BE2C (cell line): ENCODE results near the gene PC.
"Not testable (repeated sequence)": the region's sequence is repeated elsewhere in the genome, so short reads cannot be mapped to it uniquely, and the experiment has no call there.

Experiments used
- DNase-seq: peaks from one replicate; pipeline ENCODE4 v3.0.0-alpha.2; 2020
- H3K27me3 ChIP-seq: fragments of 250-450 bp; sonication (Bioruptor Pico); 2 replicates; pipeline ENCODE4 v1.5.1; 2020; ENCODE audit warnings: mild to moderate bottlenecking
- H3K36me3 ChIP-seq: fragments of 250-450 bp; sonication (Bioruptor Pico); 2 replicates; pipeline ENCODE4 v1.5.1; 2020; ENCODE audit warnings: mild to moderate bottlenecking
- H3K4me1 ChIP-seq: fragments of 250-450 bp; sonication (Bioruptor Pico); 2 replicates; pipeline ENCODE4 v1.5.1; 2020
- H3K4me3 ChIP-seq: 2 replicates; pipeline ENCODE4 v1.5.1; 2011; ENCODE audit warnings: low read depth, low read length
- H3K9me3 ChIP-seq: fragments of 250-450 bp; sonication (Bioruptor Pico); 2 replicates; pipeline ENCODE4 v1.5.1; 2020
- TF ChIP-seq, protein P1 (sequence below): IDR thresholded peaks from 2 replicates; pipeline ENCODE4 v1.5.1; 2012; ENCODE audit warnings: mild to moderate bottlenecking, low read depth, low read length

PC gene

GRCh38 chr11:66962247-66962646 is 4.1 kb upstream of the PC start:
- TF ChIP-seq, protein P1, sequence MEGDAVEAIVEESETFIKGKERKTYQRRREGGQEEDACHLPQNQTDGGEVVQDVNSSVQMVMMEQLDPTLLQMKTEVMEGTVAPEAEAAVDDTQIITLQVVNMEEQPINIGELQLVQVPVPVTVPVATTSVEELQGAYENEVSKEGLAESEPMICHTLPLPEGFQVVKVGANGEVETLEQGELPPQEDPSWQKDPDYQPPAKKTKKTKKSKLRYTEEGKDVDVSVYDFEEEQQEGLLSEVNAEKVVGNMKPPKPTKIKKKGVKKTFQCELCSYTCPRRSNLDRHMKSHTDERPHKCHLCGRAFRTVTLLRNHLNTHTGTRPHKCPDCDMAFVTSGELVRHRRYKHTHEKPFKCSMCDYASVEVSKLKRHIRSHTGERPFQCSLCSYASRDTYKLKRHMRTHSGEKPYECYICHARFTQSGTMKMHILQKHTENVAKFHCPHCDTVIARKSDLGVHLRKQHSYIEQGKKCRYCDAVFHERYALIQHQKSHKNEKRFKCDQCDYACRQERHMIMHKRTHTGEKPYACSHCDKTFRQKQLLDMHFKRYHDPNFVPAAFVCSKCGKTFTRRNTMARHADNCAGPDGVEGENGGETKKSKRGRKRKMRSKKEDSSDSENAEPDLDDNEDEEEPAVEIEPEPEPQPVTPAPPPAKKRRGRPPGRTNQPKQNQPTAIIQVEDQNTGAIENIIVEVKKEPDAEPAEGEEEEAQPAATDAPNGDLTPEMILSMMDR: no peak
- H3K36me3 ChIP-seq: no peaks in the 10 kb centered on the region; the same call in 1 of the 2 replicates
- no peaks in the 10 kb centered on the region for H3K27me3 ChIP-seq
- H3K9me3 ChIP-seq: peaks cover 3% of the 10 kb centered on the region
- no peaks in the 10 kb centered on the region; the same call in 1 of the 2 replicates for H3K4me1 ChIP-seq
- no peak overlapping the region for H3K4me3 ChIP-seq
- DNase-seq: no peak

GRCh38 chr11:66961691-66962213 is 3.6 kb upstream of the PC start:
- H3K36me3 ChIP-seq, DNase-seq, H3K4me1 ChIP-seq, H3K27me3 ChIP-seq, H3K4me3 ChIP-seq, H3K9me3 ChIP-seq: not testable (repeated sequence)

DNA sequence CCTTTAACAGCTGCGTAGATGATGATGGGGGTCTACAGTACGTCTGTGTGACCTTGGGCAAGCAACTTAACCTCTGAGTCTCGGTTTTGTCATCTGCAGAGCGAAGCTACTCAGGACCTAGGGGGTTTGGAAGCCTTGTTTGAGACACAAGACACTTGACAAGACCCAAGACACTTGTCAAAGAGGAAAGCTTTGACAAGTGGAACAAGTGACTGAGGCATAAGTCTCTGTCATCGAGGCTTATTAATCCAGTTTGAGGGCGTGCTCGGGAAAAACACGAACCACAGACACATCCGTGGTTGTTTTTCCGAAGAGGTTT is 732 bp upstream of the PC start:
- DNase-seq: no peak
- TF ChIP-seq, protein P1: no peak
- Histone ChIP-seq H3K4me1 (peaks cover 10% of the 10 kb centered on the region), H3K9me3 (peaks cover 3% of the 10 kb centered on the region), H3K4me3 (no peak overlapping the region), H3K36me3 (no peaks in the 10 kb centered on the region; the same call in 1 of the 2 replicates), H3K27me3 (no peaks in the 10 kb centered on the region)

DNA sequence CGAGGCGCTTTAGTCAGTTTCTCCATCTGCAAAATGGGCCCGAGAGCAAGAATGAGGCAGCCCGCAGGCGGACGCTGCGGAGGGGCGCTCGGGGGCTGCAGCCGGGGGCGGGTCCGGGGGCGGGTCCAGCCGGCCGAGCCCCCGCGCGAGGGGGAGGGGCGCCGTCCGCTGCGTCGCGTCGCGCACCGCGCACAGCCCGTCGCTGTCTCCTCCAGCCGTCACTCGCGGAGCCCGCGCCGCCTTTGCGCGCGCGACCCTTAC is 282 bp downstream of the PC start:
- DNase-seq: no peak
- Histone ChIP-seq H3K9me3 (peaks cover 3% of the 10 kb centered on the region), H3K27me3 (no peaks in the 10 kb centered on the region), H3K36me3 (no peaks in the 10 kb centered on the region; the same call in 1 of the 2 replicates), H3K4me1 (peaks cover 18% of the 10 kb centered on the region), H3K4me3 (peak overlapping the region; percentile 64)
- TF ChIP-seq, protein P1: no peak

- TF ChIP-seq, protein P1: no peak
- no peak for DNase-seq
Measured at GRCh38 chr11:66956689-66957290, 1.4 kb downstream of the PC start.

DNA sequence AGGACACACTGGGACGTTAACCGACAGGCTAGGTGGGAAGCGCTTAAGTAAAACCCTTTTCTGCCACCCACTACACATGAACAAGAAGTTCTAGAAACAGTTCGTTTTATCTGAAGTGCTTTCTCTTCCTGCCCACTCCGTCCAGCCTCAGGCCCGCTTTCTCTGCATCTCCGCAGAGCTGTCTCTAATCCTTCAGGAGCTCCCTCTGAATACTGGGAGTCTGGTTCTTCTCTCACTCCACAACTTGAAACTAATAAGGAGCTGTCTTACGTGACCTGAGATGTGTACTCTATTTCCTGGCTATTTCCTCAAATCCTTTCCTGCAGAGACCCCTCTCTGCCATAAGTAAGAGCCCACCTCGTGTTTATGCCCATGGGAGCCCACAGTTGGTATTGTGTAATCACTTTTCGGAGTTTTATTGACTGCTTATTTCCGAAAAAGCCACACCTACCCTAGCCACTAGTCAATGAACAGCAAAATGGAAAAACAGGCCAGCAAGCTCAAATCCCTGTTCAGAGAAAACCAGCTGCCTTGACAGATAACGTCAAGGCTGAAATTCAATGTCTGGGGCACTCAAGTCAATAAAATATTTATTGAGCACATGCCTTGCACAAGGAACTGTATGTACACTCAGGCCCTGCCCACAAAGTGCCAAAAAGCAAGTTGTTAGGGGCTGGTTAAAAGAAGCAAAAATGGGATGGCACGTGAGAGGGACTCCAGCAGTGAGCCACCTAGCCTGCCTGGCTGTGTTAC is 4.9 kb downstream of the PC start:
- Histone ChIP-seq H3K36me3 (no peaks in the 10 kb centered on the region; the same call in 1 of the 2 replicates), H3K4me3 (no peak overlapping the region), H3K27me3 (no peaks in the 10 kb centered on the region), H3K4me1 (peaks cover 46% of the 10 kb centered on the region), H3K9me3 (no peaks in the 10 kb centered on the region)
- peak; percentile 56 for DNase-seq
- TF ChIP-seq, protein P1: no peak

More at GRCh38 chr11:66956689-66957290, 1.4 kb downstream of the PC start:
- Histone ChIP-seq H3K27me3 (no peaks in the 10 kb centered on the region), H3K9me3 (peaks cover 3% of the 10 kb centered on the region), H3K4me1 (peaks cover 26% of the 10 kb centered on the region), H3K36me3 (no peaks in the 10 kb centered on the region; the same call in 1 of the 2 replicates), H3K4me3 (no peak overlapping the region)
